A549 treated with CpdA at 1 μM for 4 hours (cell line): ENCODE measurements around the gene ONECUT1. TPM values are rescaled to one million over a fixed set of nuclear protein-coding genes. Genes with fewer than 3 reads are reported as not detected.

Experiments used
- total RNA-seq: library from RNA; stranded (reverse); fragments of 200-300 nt; extraction: Qiagen RNA extraction; gene quantifications from 5 replicates; pipeline ENCODE4 v1.2.3, GENCODE V29; 2022; ENCODE audit warnings: low read depth

The ONECUT1 gene
- 0.16 to 0.32 TPM (median 0.17 TPM) in 5 replicates for total RNA-seq

GRCh38 chr15:52790169-52790708 lies at the start of gene ONECUT1:
ONECUT1 (minus strand) TSS chr15:52790336; CDS start chr15:52789884, 452 bp downstream.

Other genes with a start within 250 kb of the ONECUT1 start
- gene ARPP19, start 221.3 kb downstream of the ONECUT1 start, total RNA-seq: 90.7 to 115 TPM (median 103 TPM) in 5 replicates
- 8.3 to 10.8 TPM (median 9.7 TPM) in 5 replicates for gene ATOSA, start 110.9 kb downstream of the ONECUT1 start, total RNA-seq